HEK293 (cell line): Measurements from ENCODE around the gene FHL3.

Experiments used
- CTCF ChIA-PET: fragments of 350-600 bp; formaldehyde crosslinking; extraction: SDS; loops from one replicate; lab custom pipeline; 2021; ENCODE audit warnings: antibody characterized with exemption; lab: Yijun Ruan, JAX
- POLR2A ChIA-PET: fragments of 300-600 bp; formaldehyde crosslinking; extraction: SDS; loops from one replicate; lab custom pipeline; 2020; ENCODE audit warnings: antibody characterized with exemption, inconsistent platforms; lab: Yijun Ruan, JAX
- H3K27ac ChIP-seq: fragments of 200-500 bp; sonication (Bioruptor generic); 2 replicates; pipeline ENCODE4 v1.5.1; 2014; ENCODE audit warnings: low read depth, low read length, control low read depth, inconsistent platforms; ENCODE audit errors: extremely low read depth
- H3K36me3 ChIP-seq, 2 experiments: fragments of 200-500 bp in 1 of 2; sonication (Bioruptor generic) in 1 of 2; 1 replicate in 1 of 2; 2 replicates in 1 of 2; pipeline ENCODE4 v1.5.1; 2014 to 2017; ENCODE audit warnings: inconsistent platforms in 2 of 2, low read length in 2 of 2; ENCODE audit not compliant: control insufficient read depth in 2 of 2, insufficient read depth in 1 of 2
- H3K4me1 ChIP-seq: fragments of 200-500 bp; sonication (Bioruptor generic); 2 replicates; pipeline ENCODE4 v1.5.1; 2014; ENCODE audit warnings: mild to moderate bottlenecking, low read length, inconsistent platforms; ENCODE audit not compliant: control insufficient read depth, insufficient read depth
- H3K4me3 ChIP-seq: 2 replicates; pipeline ENCODE4 v1.5.1; 2011; ENCODE audit warnings: low read depth, mild to moderate bottlenecking, control low read depth, low read length, moderate library complexity
- H3K9me3 ChIP-seq: fragments of 200-500 bp; sonication (Bioruptor generic); 2 replicates; pipeline ENCODE4 v1.5.1; 2014; ENCODE audit warnings: low read depth, low read length, inconsistent platforms; ENCODE audit not compliant: control insufficient read depth, insufficient read depth
- EGR2 ChIP-seq: fragments of 450-650 bp; formaldehyde crosslinking; IDR thresholded peaks from 2 replicates; pipeline ENCODE4 v1.5.1; 2016; ENCODE audit warnings: low read depth, missing biosample characterization, missing genetic modification characterization
- GLIS1 ChIP-seq: fragments of 450-650 bp; formaldehyde crosslinking; IDR thresholded peaks from 2 replicates; pipeline ENCODE4 v1.5.1; 2016; ENCODE audit warnings: missing biosample characterization, missing genetic modification characterization
- KLF1 ChIP-seq: fragments of 450-650 bp; formaldehyde crosslinking; IDR thresholded peaks from 2 replicates; pipeline ENCODE4 v1.5.1; 2016; ENCODE audit warnings: missing biosample characterization, missing genetic modification characterization
- YY2 ChIP-seq: fragments of 450-650 bp; formaldehyde crosslinking; IDR thresholded peaks from 2 replicates; pipeline ENCODE4 v1.5.1; 2016; ENCODE audit warnings: missing biosample characterization, missing genetic modification characterization
- ZFHX2 ChIP-seq: fragments of 450-650 bp; formaldehyde crosslinking; conservative IDR thresholded peaks from 2 replicates; pipeline ENCODE4 v1.5.1; 2016; ENCODE audit warnings: missing biosample characterization, missing genetic modification characterization
- ZIC2 ChIP-seq: fragments of 450-650 bp; formaldehyde crosslinking; IDR thresholded peaks from 2 replicates; pipeline ENCODE4 v1.5.1; 2016; ENCODE audit warnings: missing biosample characterization, missing genetic modification characterization
- ZNF10 ChIP-seq: fragments of 450-650 bp; formaldehyde crosslinking; IDR thresholded peaks from 2 replicates; pipeline ENCODE4 v1.5.1; 2017; ENCODE audit warnings: missing biosample characterization, missing genetic modification characterization
- ZNF184 ChIP-seq: fragments of 450-650 bp; IDR thresholded peaks from 2 replicates; pipeline ENCODE4 v1.5.1; 2018; ENCODE audit warnings: missing biosample characterization, mild to moderate bottlenecking, missing genetic modification characterization
- ZNF2 ChIP-seq: fragments of 450-650 bp; formaldehyde crosslinking; IDR thresholded peaks from 2 replicates; pipeline ENCODE4 v1.5.1; 2016; ENCODE audit warnings: missing biosample characterization, missing genetic modification characterization
- ZNF274 ChIP-seq, 2 experiments: fragments of 200-500 bp in 1 of 2; fragments of 450-650 bp in 1 of 2; sonication (Bioruptor generic) in 1 of 2; formaldehyde crosslinking in 1 of 2; IDR thresholded peaks; 2 replicates each; pipeline versions ENCODE4 v1.5.1 to v1.6.1; 2014 to 2016; ENCODE audit warnings: borderline replicate concordance in 1 of 2, inconsistent platforms in 1 of 2, low read length in 1 of 2, missing biosample characterization in 1 of 2, missing genetic modification characterization in 1 of 2
- ZNF366 ChIP-seq: fragments of 450-650 bp; formaldehyde crosslinking; conservative IDR thresholded peaks from 2 replicates; pipeline ENCODE4 v1.5.1; 2016; ENCODE audit warnings: missing biosample characterization, missing genetic modification characterization
- ZNF394 ChIP-seq: fragments of 450-650 bp; formaldehyde crosslinking; IDR thresholded peaks from 2 replicates; pipeline ENCODE4 v1.5.1; 2016; ENCODE audit warnings: missing biosample characterization, missing genetic modification characterization, mild to moderate bottlenecking, moderate library complexity, borderline replicate concordance
- ZNF623 ChIP-seq: fragments of 450-650 bp; formaldehyde crosslinking; IDR thresholded peaks from 2 replicates; pipeline ENCODE4 v1.5.1; 2016; ENCODE audit warnings: missing biosample characterization, missing genetic modification characterization
- ZNF654 ChIP-seq: fragments of 450-650 bp; formaldehyde crosslinking; IDR thresholded peaks from 2 replicates; pipeline ENCODE4 v1.5.1; 2016; ENCODE audit warnings: low read depth, missing biosample characterization, missing genetic modification characterization
- TF ChIP-seq, protein P1 (sequence below): fragments of 450-650 bp; formaldehyde crosslinking; IDR thresholded peaks from 2 replicates; pipeline ENCODE4 v1.5.1; 2016; ENCODE audit warnings: missing biosample characterization, missing genetic modification characterization
- TF ChIP-seq, protein P2 (sequence below): fragments of 450-650 bp; formaldehyde crosslinking; IDR thresholded peaks from 2 replicates; pipeline ENCODE4 v1.5.1; 2016; ENCODE audit warnings: missing biosample characterization, missing genetic modification characterization
- TF ChIP-seq, protein P3 (sequence below): fragments of 450-650 bp; formaldehyde crosslinking; conservative IDR thresholded peaks from 2 replicates; pipeline ENCODE4 v1.5.1; 2016; ENCODE audit warnings: low read depth, missing biosample characterization, missing genetic modification characterization

Gene FHL3

DNA sequence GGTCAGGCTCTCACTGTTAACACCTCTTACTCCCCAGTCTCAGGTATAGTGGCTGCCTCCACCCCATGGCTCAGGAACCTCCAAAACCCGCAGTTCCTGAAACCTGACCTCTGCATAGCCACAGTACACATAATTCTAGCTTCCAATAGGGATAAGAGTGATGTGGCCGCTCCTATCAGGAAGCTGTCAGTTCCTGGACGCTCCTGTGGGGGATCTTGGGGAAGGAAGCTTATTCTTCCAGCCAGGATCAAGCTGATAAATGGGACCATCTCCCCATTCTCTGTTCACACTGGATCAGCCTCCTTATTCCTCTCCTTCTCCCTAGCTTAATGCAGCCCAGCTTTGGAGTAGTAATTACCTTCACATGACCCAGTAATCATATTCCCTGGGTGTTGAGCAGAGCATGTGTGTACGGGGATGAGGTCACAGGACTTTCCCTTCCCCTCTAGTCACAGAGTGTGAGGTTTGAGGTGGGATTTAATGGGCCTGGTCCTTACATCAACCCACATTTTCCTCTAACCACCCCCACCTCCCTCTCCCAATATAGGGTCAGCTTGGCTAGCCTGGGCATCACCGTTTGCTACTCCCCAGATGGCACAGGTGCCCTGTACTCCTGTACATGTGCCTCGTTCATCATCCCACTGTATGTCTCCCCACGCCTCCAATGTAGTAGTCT is 48.2 kb upstream of the FHL3 start (continued):
- TF ChIP-seq, protein P1, sequence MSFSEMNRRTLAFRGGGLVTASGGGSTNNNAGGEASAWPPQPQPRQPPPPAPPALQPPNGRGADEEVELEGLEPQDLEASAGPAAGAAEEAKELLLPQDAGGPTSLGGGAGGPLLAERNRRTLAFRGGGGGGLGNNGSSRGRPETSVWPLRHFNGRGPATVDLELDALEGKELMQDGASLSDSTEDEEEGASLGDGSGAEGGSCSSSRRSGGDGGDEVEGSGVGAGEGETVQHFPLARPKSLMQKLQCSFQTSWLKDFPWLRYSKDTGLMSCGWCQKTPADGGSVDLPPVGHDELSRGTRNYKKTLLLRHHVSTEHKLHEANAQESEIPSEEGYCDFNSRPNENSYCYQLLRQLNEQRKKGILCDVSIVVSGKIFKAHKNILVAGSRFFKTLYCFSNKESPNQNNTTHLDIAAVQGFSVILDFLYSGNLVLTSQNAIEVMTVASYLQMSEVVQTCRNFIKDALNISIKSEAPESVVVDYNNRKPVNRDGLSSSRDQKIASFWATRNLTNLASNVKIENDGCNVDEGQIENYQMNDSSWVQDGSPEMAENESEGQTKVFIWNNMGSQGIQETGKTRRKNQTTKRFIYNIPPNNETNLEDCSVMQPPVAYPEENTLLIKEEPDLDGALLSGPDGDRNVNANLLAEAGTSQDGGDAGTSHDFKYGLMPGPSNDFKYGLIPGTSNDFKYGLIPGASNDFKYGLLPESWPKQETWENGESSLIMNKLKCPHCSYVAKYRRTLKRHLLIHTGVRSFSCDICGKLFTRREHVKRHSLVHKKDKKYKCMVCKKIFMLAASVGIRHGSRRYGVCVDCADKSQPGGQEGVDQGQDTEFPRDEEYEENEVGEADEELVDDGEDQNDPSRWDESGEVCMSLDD: no peak
- TF ChIP-seq YY2 (tag by site-specific recombination): no peak
- peak; percentile 76 for TF ChIP-seq ZNF394 (tag by site-specific recombination)
- 0 out of 2 replicates have a peak, but pooled peaks have one; percentile 23 for TF ChIP-seq ZNF366
- no peak for TF ChIP-seq ZNF184 (tag by site-specific recombination)
- TF ChIP-seq ZNF654: no peak
- TF ChIP-seq ZNF623 (tag by site-specific recombination): no peak

DNA sequence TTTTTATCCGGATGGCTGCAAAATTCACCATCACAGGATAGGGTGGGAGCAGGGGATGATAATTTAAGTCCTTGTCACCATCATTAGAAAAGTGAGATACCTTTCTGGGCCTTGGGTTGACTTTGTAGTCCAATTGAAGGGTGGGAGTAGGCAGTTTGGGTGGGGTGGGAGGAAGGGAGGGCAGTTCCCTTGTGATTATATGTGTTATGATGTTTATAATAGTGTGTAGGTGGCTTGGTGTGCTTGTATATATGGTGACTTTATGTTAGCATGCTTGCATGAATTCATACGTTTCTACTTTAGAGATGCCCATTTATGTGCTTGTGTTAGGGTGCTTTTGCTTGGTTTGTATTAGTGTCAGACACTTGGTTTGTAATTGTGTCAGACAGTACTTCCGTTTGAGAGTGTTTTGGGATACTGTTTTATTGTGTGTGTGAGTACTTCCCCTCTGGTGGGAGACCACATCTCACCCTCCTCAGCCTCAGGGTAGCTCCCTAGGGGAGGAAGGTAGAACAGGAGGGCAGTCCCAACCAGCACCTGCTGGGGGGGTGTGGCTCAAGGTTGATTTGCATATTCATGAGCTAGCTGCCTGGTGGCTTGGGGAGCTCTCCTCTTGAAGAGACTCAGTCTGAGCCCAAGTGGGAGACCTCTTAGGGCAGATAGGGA is 47.6 kb upstream of the FHL3 start:
- H3K36me3 ChIP-seq: no peaks in the 10 kb centered on the region
- H3K9me3 ChIP-seq: no peaks in the 10 kb centered on the region
- H3K4me3 ChIP-seq: no peak overlapping the region
- ChIA-PET POLR2A (no interaction called here), CTCF (interaction anchor here (1.0 kb wide), 1 partner anchor 9 kb away, joined by 4 read pairs; no protein-coding TSS in a partner anchor)
- peak; percentile 88 for TF ChIP-seq ZFHX2
- TF ChIP-seq KLF1 (tag by site-specific recombination): peak; percentile 17; the same call in 1 of the 2 replicates
- TF ChIP-seq ZNF10 (tag by site-specific recombination): peak; percentile 10; the same call in 1 of the 2 replicates
- TF ChIP-seq, protein P2, sequence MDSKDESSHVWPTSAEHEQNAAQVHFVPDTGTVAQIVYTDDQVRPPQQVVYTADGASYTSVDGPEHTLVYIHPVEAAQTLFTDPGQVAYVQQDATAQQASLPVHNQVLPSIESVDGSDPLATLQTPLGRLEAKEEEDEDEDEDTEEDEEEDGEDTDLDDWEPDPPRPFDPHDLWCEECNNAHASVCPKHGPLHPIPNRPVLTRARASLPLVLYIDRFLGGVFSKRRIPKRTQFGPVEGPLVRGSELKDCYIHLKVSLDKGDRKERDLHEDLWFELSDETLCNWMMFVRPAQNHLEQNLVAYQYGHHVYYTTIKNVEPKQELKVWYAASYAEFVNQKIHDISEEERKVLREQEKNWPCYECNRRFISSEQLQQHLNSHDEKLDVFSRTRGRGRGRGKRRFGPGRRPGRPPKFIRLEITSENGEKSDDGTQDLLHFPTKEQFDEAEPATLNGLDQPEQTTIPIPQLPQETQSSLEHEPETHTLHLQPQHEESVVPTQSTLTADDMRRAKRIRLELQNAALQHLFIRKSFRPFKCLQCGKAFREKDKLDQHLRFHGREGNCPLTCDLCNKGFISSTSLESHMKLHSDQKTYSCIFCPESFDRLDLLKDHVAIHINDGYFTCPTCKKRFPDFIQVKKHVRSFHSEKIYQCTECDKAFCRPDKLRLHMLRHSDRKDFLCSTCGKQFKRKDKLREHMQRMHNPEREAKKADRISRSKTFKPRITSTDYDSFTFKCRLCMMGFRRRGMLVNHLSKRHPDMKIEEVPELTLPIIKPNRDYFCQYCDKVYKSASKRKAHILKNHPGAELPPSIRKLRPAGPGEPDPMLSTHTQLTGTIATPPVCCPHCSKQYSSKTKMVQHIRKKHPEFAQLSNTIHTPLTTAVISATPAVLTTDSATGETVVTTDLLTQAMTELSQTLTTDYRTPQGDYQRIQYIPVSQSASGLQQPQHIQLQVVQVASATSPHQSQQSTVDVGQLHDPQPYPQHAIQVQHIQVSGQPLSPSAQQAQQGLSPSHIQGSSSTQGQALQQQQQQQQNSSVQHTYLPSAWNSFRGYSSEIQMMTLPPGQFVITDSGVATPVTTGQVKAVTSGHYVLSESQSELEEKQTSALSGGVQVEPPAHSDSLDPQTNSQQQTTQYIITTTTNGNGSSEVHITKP (tag by site-specific recombination): peak; percentile 68
- TF ChIP-seq EGR2 (tag by site-specific recombination): peak; percentile 88
- TF ChIP-seq ZNF274 (IDR thresholded peaks at IDR 0.05; ENCODE audit: low read length): no peak
- no peak for TF ChIP-seq ZNF274 (tag by site-specific recombination; IDR thresholded peaks at IDR 0.05; ENCODE audit: borderline replicate concordance)
- TF ChIP-seq, protein P3, sequence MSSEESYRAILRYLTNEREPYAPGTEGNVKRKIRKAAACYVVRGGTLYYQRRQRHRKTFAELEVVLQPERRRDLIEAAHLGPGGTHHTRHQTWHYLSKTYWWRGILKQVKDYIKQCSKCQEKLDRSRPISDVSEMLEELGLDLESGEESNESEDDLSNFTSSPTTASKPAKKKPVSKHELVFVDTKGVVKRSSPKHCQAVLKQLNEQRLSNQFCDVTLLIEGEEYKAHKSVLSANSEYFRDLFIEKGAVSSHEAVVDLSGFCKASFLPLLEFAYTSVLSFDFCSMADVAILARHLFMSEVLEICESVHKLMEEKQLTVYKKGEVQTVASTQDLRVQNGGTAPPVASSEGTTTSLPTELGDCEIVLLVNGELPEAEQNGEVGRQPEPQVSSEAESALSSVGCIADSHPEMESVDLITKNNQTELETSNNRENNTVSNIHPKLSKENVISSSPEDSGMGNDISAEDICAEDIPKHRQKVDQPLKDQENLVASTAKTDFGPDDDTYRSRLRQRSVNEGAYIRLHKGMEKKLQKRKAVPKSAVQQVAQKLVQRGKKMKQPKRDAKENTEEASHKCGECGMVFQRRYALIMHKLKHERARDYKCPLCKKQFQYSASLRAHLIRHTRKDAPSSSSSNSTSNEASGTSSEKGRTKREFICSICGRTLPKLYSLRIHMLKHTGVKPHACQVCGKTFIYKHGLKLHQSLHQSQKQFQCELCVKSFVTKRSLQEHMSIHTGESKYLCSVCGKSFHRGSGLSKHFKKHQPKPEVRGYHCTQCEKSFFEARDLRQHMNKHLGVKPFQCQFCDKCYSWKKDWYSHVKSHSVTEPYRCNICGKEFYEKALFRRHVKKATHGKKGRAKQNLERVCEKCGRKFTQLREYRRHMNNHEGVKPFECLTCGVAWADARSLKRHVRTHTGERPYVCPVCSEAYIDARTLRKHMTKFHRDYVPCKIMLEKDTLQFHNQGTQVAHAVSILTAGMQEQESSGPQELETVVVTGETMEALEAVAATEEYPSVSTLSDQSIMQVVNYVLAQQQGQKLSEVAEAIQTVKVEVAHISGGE: no peak
- peak; percentile 63 for TF ChIP-seq GLIS1 (tag by site-specific recombination)
- peak; percentile 37 for TF ChIP-seq ZIC2 (tag by site-specific recombination)
- no peak for TF ChIP-seq ZNF2 (tag by site-specific recombination)
- H3K27ac ChIP-seq: no peak overlapping the region
- no peaks in the 10 kb centered on the region for H3K4me1 ChIP-seq
